Right lobe of liver (tissue), 6 donors: Measurements from ENCODE around the gene CTSG. TPM values are rescaled to one million over a fixed set of nuclear protein-coding genes. Genes with fewer than 3 reads are reported as not detected.

Source experiments
- ATAC-seq, 4 donors: fragments of 200-7000 bp; cut with Tn5 transposase; one replicate each; pipeline ENCODE4 v1.9.1; 2020; ENCODE audit warnings: mild to moderate bottlenecking in 4 of 4, moderate library complexity in 4 of 4
- DNase-seq, 3 donors: peaks; one replicate each; pipeline ENCODE4 v3.0.0-alpha.2; 2020
- H3K27ac ChIP-seq, 3 donors: fragments of 200-600 bp; one replicate each; pipeline ENCODE4 v1.8.0; 2022
- H3K27me3 ChIP-seq, 2 donors: fragments of 200-600 bp; one replicate each; pipeline ENCODE4 v1.8.0; 2022
- H3K36me3 ChIP-seq, 4 donors: fragments of 200-600 bp; sonication (generic) in 1 of 4; one replicate each; pipeline versions ENCODE4 v1.5.1 to v1.8.0; 2017 to 2022; ENCODE audit warnings: control low read depth in 1 of 4
- H3K4me1 ChIP-seq, 4 donors: fragments of 200-600 bp; sonication (generic) in 1 of 4; one replicate each; pipeline versions ENCODE4 v1.5.1 to v1.8.0; 2017 to 2022; ENCODE audit warnings: control low read depth in 1 of 4
- H3K4me3 ChIP-seq, 3 donors: fragments of 200-600 bp; one replicate each; pipeline ENCODE4 v1.8.0; 2022
- H3K9me3 ChIP-seq, 4 donors: fragments of 200-600 bp; sonication (generic) in 1 of 4; one replicate each; pipeline versions ENCODE4 v1.5.1 to v1.8.0; 2017 to 2022; ENCODE audit warnings: control low read depth in 1 of 4
- CTCF ChIP-seq, 4 donors: fragments of 200-600 bp in 3 of 4; fragments of 450-650 bp in 1 of 4; IDR thresholded peaks; one replicate each; pipeline versions ENCODE4 v1.5.1 to v1.8.0; 2016 to 2022; ENCODE audit warnings: antibody characterized with exemption in 4 of 4, mild to moderate bottlenecking in 2 of 4
- POLR2A ChIP-seq: fragments of 450-650 bp; IDR thresholded peaks from one replicate; pipeline ENCODE4 v1.6.1; 2017; ENCODE audit warnings: antibody characterized with exemption, mild to moderate bottlenecking
- WGBS: methylation state at CpG from one replicate; pipeline ENCODE4 v1.1.6; 2018; ENCODE audit warnings: low coverage, low lambda C conversion rate; ENCODE audit not compliant: insufficient coverage; ENCODE audit errors: missing lambda C conversion rate; 5-methylcytosine and 5-hydroxymethylcytosine counted together
- intact Hi-C, 2 donors: fragments of 100-400 bp; cut with DNase I; formaldehyde crosslinking; loops; one replicate each; pipeline versions ENCODE4 v1.11.2 to v1.14.1; 2022
- long read RNA-seq: library from polyadenylated mRNA; unstranded; transcript quantifications from one replicate; pipeline ENCODE4 v2.0.0, GENCODE V29; 2019
- total RNA-seq, 6 experiments: library from RNA; depleted of rRNA in 2 of 6; stranded (reverse); fragments of >200 nt in 2 of 6; fragmentation: NEBNext Ultra II Directional in 3 of 6; extraction: Animal tissue kit (Norgen Biotek cat#: 25700) in 3 of 6; gene quantifications; one replicate each; pipeline versions ENCODE4 v1.1.0 to v1.2.4, GENCODE V29; 2016 to 2023
- donor health status: DM: no; HTN: yes; CAD: no.
- donor health status: DM: no; HTN: no; CAD: no.
- donor health status: DM: no; HTN: no; CAD: no.
- donor health status: DM: no; HTN: yes; CAD: no.
- donor health status: DM: no; HTN: yes; CAD: no.

CTSG gene, protein sequence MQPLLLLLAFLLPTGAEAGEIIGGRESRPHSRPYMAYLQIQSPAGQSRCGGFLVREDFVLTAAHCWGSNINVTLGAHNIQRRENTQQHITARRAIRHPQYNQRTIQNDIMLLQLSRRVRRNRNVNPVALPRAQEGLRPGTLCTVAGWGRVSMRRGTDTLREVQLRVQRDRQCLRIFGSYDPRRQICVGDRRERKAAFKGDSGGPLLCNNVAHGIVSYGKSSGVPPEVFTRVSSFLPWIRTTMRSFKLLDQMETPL
- 1 to 10 TPM in 2 of 6 experiments, not detected in 4; 1.8 to 2.5 TPM for total RNA-seq
- long read RNA-seq, partial matches to known transcripts, result 0 of 1 reads
- long read RNA-seq, other reads (novel, unspliced or antisense), result 0 of 1 reads

GRCh38 chr14:24576182-24576581, at the start of gene CTSG:
Gene CTSG (minus strand): TSS chr14:24576250. CDS start chr14:24576223, 27 bp downstream.
- ATAC-seq, result no peak

DNA sequence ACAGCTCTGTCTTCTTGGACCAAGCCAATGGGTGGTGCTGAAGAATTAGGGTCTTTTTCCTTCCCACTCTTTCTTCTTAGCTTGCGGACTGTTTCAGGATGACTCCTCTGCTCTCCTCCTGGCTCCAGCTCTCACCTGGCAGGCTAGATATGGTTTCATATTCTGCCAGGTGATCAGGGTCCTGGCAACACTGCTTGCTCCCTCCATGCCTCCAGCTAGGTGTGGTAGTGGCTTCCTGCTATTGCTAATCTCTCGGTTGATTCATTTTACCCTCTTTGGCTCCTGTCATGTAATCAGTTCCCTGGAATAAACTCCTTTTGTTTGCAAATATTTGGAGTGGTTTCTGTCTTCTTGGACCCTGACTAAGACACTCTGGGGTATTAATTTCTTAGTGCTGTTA, 37.7 kb upstream of the CTSG start:
- WGBS, result 66% methylated on average over 2 of the region's 2 CpGs
- no peak overlapping the region for H3K27ac ChIP-seq

More at GRCh38 chr14:24576182-24576581, at the start of gene CTSG:
- no peak for DNase-seq
- Histone ChIP-seq H3K4me3 (no peak within 1 kb of the TSS), H3K4me1 (no peaks in the 10 kb centered on the region), H3K27me3 (no peaks in the 10 kb centered on the region), H3K36me3 (no peaks in the 10 kb centered on the region), H3K9me3 (no peaks in the 10 kb centered on the region), H3K27ac (no peak within 1 kb of the TSS)
- intact Hi-C loops, result no loop called here
- TF ChIP-seq CTCF (IDR thresholded peaks at IDR 0.05) (no peak), POLR2A (no peak)
- WGBS, result 61% methylated on average over 3 of the region's 3 CpGs

DNA sequence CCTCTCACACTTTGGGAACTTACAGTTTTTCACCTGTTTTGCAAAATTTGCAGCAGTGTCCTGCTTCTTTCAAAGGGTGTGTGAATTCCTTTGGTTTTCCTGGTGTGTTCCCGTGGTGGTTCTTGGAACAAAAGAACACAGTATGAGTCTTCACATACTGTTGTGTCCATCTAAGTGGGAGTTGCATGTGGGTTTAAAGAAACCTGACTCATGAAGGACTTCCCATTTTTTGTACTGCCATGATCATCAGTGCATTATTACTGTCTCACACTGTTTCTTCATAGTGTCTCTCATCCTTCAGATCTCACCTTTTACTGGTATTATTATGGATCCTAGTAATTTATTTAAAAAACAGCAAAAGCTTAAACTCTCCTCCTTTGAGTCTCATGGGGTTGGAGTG, 37.2 kb upstream of the CTSG start:
- intact Hi-C loops, result no loop called here
- DNase-seq, result no peak
- H3K27me3 ChIP-seq, result no peaks in the 10 kb centered on the region
- no peaks in the 10 kb centered on the region for H3K9me3 ChIP-seq
- no peaks in the 10 kb centered on the region for H3K36me3 ChIP-seq
- TF ChIP-seq POLR2A, result no peak
- no peak for TF ChIP-seq CTCF (IDR thresholded peaks at IDR 0.05)
- no peak overlapping the region for H3K27ac ChIP-seq
- no peak for ATAC-seq
- H3K4me1 ChIP-seq, result no peaks in the 10 kb centered on the region
- 24% methylated on average over 1 of the region's 1 CpG for WGBS
- no peak overlapping the region for H3K4me3 ChIP-seq

More for the DNA sequence above, 37.7 kb upstream of the CTSG start:
- DNase-seq (no peak), ATAC-seq (no peak)
- Histone ChIP-seq H3K27me3 (no peaks in the 10 kb centered on the region), H3K4me3 (no peak overlapping the region), H3K36me3 (no peaks in the 10 kb centered on the region), H3K9me3 (no peaks in the 10 kb centered on the region), H3K4me1 (no peaks in the 10 kb centered on the region)
- no peak for TF ChIP-seq CTCF (IDR thresholded peaks at IDR 0.05)
- no peak for TF ChIP-seq POLR2A
- intact Hi-C loops, result no loop called here

DNA sequence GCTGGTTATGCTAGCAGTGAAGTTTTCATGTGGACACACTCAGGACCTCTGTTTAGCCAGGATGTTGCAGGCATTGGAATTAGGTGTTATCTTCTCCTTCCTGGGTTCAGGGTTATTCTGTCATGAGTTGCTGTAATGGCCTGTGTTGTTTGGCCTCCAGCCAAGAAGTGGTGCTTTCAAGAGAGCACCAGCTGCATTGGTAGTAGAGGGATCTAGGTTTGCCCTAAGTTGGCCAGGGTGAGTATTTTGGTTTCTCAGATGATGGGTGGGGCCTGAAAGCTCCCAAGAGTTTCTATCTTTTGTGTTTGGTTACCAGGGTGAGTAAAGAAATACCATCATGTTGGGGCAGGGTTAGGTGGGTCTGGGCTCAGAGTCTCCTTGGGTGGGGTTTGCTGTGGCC, 36.1 kb upstream of the CTSG start:
- Histone ChIP-seq H3K36me3 (no peaks in the 10 kb centered on the region), H3K4me1 (no peaks in the 10 kb centered on the region), H3K27me3 (no peaks in the 10 kb centered on the region), H3K4me3 (no peak overlapping the region), H3K27ac (no peak overlapping the region), H3K9me3 (no peaks in the 10 kb centered on the region)
- intact Hi-C loops, result no loop called here
- ATAC-seq (no peak), DNase-seq (no peak)
- no peak for TF ChIP-seq POLR2A
- TF ChIP-seq CTCF (IDR thresholded peaks at IDR 0.05), result no peak
